Stimulated activated CD8-positive, alpha-beta memory T cell treated with anti-CD3 and anti-CD28 coated beads, Interleukin-4, amount 100 ng/mL, for 4 hours (primary cell): Measurements from ENCODE around the gene IFT122.

Source experiments
- DNase-seq, 2 donors: peaks; one replicate each; pipeline ENCODE4 v3.0.0-alpha.2; 2020; ENCODE audit warnings: low read depth in 2 of 2, low spot score in 1 of 2

The IFT122 gene

GRCh38 chr3:129554356-129555152 lies 114.5 kb downstream of the IFT122 start:
- no peak for DNase-seq

- DNase-seq: no peak
Measured at GRCh38 chr3:129555153-129555550, 115.1 kb downstream of the IFT122 start.

- no peak for DNase-seq
Measured at GRCh38 chr3:129555616-129556357, 115.8 kb downstream of the IFT122 start.

GRCh38 chr3:129556358-129556695 lies 116.3 kb downstream of the IFT122 start:
- no peak for DNase-seq

- no peak for DNase-seq
Measured at GRCh38 chr3:129556890-129557547, 117.0 kb downstream of the IFT122 start.

- DNase-seq: no peak
Measured at GRCh38 chr3:129557548-129557894, 117.5 kb downstream of the IFT122 start.

- no peak for DNase-seq
Measured at GRCh38 chr3:129558081-129558771, 118.2 kb downstream of the IFT122 start.

GRCh38 chr3:129558772-129559564 lies 118.9 kb downstream of the IFT122 start:
- DNase-seq: no peak

GRCh38 chr3:129559565-129560079 lies 119.6 kb downstream of the IFT122 start:
- DNase-seq: no peak

- no peak for DNase-seq
Measured at GRCh38 chr3:129560269-129560787, 120.3 kb downstream of the IFT122 start.

GRCh38 chr3:129560911-129561594 lies 121.0 kb downstream of the IFT122 start:
- no peak for DNase-seq

- DNase-seq: no peak
Measured at GRCh38 chr3:129561619-129562248, 121.7 kb downstream of the IFT122 start.

- DNase-seq: no peak
Measured at GRCh38 chr3:129562803-129563202, 122.8 kb downstream of the IFT122 start.

- DNase-seq: no peak
Measured at GRCh38 chr3:129563332-129563731, 123.3 kb downstream of the IFT122 start.

- DNase-seq: no peak
Measured at GRCh38 chr3:129563850-129564535, 124.0 kb downstream of the IFT122 start.

- DNase-seq: no peak
Measured at GRCh38 chr3:129564981-129565644, 125.1 kb downstream of the IFT122 start.

- no peak for DNase-seq
Measured at GRCh38 chr3:129565902-129566301, 125.9 kb downstream of the IFT122 start.

- DNase-seq: no peak
Measured at GRCh38 chr3:129567176-129567705, 127.2 kb downstream of the IFT122 start.
